Measurements from ENCODE around the gene PDE6C. TPM values are rescaled to one million over a fixed set of nuclear protein-coding genes. Genes with fewer than 3 reads are reported as not detected.

PDE6C gene
- total RNA-seq, 1 donor from 2014 or later, result not detected

DNA sequence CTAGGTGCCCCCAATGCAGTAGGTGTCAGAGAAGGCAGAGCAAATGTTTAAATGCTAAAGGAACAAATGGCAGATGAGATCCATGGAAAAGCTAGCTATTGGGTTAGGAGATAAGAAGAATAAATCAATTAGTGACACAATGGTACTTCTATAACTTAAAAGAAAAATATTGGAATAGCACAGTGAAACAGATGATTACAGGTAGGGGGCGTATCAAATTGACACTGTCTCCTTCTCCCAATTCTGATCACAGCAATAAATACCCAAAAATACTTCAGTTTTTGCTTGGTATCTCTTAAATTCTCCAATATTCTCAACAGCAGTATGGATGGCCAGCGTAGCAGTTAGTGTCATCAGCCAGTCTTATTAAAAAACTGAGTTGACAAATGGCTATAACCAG, 84.9 kb downstream of the PDE6C start:
- Mint-ChIP-seq H3K36me3 (ENCODE audit: low read depth, unreplicated experiment) (peaks cover 4% of the 10 kb centered on the region), H3K4me1 (ENCODE audit: unreplicated experiment) (no peaks in the 10 kb centered on the region), H3K9me3 (ENCODE audit: unreplicated experiment) (no peaks in the 10 kb centered on the region), H3K27me3 (ENCODE audit: unreplicated experiment) (peaks cover 3% of the 10 kb centered on the region), H3K4me3 (ENCODE audit: unreplicated experiment) (no peak overlapping the region), H3K27ac (ENCODE audit: unreplicated experiment) (no peak overlapping the region)
- TF ChIP-seq, protein P1, sequence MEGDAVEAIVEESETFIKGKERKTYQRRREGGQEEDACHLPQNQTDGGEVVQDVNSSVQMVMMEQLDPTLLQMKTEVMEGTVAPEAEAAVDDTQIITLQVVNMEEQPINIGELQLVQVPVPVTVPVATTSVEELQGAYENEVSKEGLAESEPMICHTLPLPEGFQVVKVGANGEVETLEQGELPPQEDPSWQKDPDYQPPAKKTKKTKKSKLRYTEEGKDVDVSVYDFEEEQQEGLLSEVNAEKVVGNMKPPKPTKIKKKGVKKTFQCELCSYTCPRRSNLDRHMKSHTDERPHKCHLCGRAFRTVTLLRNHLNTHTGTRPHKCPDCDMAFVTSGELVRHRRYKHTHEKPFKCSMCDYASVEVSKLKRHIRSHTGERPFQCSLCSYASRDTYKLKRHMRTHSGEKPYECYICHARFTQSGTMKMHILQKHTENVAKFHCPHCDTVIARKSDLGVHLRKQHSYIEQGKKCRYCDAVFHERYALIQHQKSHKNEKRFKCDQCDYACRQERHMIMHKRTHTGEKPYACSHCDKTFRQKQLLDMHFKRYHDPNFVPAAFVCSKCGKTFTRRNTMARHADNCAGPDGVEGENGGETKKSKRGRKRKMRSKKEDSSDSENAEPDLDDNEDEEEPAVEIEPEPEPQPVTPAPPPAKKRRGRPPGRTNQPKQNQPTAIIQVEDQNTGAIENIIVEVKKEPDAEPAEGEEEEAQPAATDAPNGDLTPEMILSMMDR (IDR thresholded peaks at IDR 0.05; ENCODE audit: unreplicated experiment), result no peak
- DNase-seq (ENCODE audit: low spot score), result no peak

DNA sequence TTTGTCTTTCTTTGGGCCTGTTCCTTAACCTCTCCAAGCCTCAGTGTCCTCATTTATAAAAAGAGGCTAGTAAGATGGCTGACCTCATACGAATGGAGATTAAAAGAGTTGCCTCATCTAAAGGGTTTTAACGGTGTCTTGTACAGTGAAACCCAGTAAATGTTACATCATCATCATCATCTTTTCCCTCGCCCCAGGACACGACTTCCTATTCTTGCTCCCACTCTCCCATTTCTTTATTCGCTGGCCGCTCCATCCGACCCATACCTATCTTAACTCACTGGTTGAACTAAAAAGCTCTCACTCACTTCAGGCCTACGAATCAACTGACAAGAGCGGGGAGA, 89.5 kb downstream of the PDE6C start:
- H3K27me3 Mint-ChIP-seq (ENCODE audit: unreplicated experiment), result no peaks in the 10 kb centered on the region
- no peak overlapping the region for H3K27ac Mint-ChIP-seq (ENCODE audit: unreplicated experiment)
- no peak for DNase-seq (ENCODE audit: low spot score)
- no peak overlapping the region for H3K4me3 Mint-ChIP-seq (ENCODE audit: unreplicated experiment)
- H3K4me1 Mint-ChIP-seq (ENCODE audit: unreplicated experiment), result peaks cover 8% of the 10 kb centered on the region
- TF ChIP-seq, protein P1 (IDR thresholded peaks at IDR 0.05; ENCODE audit: unreplicated experiment), result no peak
- H3K36me3 Mint-ChIP-seq (ENCODE audit: low read depth, unreplicated experiment), result no peaks in the 10 kb centered on the region
- H3K9me3 Mint-ChIP-seq (ENCODE audit: unreplicated experiment), result no peaks in the 10 kb centered on the region

DNA sequence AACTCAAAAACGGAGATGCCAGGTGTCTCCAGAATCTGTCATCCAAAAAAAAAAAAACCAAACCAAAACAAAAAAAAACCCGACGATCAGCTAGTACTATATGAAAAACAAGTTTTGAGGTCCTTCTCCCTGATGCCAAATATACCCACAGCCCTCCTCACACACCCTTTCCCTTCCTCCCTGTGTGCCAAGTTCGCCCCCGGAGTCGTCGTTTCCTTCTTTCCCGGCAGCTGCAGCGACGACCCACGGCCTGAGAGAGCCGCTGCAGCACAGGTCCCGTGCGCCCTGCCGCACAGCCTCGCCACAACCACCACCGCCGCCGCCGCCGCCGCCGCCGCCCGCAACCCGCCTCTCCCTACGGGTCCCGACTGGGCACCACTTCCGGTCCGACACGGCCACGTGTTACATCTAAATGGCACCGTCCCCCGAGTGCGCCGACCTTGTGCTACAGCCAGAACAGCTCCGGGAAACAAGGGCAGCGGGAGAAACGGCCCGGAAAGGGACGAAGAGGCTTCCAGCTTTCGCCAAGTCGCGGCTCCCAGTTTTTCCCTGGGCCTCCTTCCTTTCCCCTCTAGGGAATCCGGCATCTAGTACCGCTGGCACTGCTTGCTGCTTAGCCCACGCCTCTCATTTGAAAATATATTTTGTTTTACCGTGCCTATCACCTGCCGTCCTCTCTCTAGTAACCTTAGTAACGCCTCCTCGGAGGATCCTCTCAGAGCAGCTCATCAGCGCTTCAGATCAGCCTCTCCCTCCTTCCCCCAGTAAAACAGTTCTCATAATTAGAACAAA, 90.1 kb downstream of the PDE6C start, which contains the start of gene FRA10AC1:
TSS of gene FRA10AC1 (minus strand) at position 383 of the 792 bp plus-strand sequence. CDS start 2,486 bp downstream, outside the sequence.
- Mint-ChIP-seq H3K9me3 (ENCODE audit: unreplicated experiment) (no peaks in the 10 kb centered on the region), H3K4me1 (ENCODE audit: unreplicated experiment) (peaks cover 9% of the 10 kb centered on the region), H3K4me3 (ENCODE audit: unreplicated experiment) (no peak within 1 kb of the TSS), H3K27me3 (ENCODE audit: unreplicated experiment) (no peaks in the 10 kb centered on the region), H3K27ac (ENCODE audit: unreplicated experiment) (no peak within 1 kb of the TSS), H3K36me3 (ENCODE audit: low read depth, unreplicated experiment) (no peaks in the 10 kb centered on the region)
- TF ChIP-seq, protein P1 (IDR thresholded peaks at IDR 0.05; ENCODE audit: unreplicated experiment), result no peak
- peak; percentile 94 for DNase-seq (ENCODE audit: low spot score)

DNA sequence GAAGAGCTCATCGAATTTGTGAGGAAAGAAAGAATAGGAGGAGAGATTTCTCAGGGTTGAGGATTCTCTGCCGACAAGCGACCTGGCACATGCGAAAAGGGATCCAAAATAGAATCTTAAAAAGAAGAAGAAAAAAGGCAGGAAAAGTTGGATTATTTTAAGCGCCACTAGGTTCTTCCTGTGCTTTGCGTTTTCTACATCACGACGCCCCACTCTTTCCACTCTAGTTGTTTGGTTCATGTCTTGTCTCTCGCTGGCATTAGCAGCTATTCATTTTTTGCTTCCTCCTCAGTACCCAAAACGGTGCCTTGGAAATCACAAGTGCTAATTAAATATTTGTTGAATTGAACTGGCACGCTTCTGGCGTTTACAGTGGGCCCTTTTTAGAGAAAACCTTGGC, 90.7 kb downstream of the PDE6C start:
- Mint-ChIP-seq H3K27ac (ENCODE audit: unreplicated experiment) (no peak overlapping the region), H3K4me1 (ENCODE audit: unreplicated experiment) (peaks cover 9% of the 10 kb centered on the region), H3K4me3 (ENCODE audit: unreplicated experiment) (no peak overlapping the region), H3K9me3 (ENCODE audit: unreplicated experiment) (no peaks in the 10 kb centered on the region), H3K27me3 (ENCODE audit: unreplicated experiment) (no peaks in the 10 kb centered on the region), H3K36me3 (ENCODE audit: low read depth, unreplicated experiment) (no peaks in the 10 kb centered on the region)
- DNase-seq (ENCODE audit: low spot score), result no peak
- TF ChIP-seq, protein P1 (IDR thresholded peaks at IDR 0.05; ENCODE audit: unreplicated experiment), result no peak

DNA sequence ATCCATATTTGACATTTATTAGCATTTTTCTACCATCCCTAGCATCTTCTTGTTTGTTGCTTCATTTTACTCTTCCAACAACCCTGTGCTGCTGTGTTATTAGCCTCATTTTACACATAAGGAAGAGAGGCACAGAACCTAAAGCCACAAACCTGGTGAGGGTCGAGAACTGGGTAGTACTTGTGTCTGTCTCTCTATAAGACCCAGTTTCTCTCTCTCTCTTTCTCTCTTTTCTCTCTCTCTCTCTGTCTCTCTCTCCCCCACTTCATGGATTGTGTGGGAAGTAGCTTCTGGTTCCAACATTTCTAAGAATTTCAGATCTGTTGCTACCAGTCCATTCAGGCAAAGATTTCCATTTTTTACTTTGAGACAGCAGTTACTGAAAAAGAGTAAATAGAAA, 91.5 kb downstream of the PDE6C start:
- no peak for DNase-seq (ENCODE audit: low spot score)
- Mint-ChIP-seq H3K9me3 (ENCODE audit: unreplicated experiment) (no peaks in the 10 kb centered on the region), H3K4me3 (ENCODE audit: unreplicated experiment) (no peak overlapping the region), H3K4me1 (ENCODE audit: unreplicated experiment) (peaks cover 9% of the 10 kb centered on the region), H3K36me3 (ENCODE audit: low read depth, unreplicated experiment) (no peaks in the 10 kb centered on the region), H3K27ac (ENCODE audit: unreplicated experiment) (no peak overlapping the region), H3K27me3 (ENCODE audit: unreplicated experiment) (no peaks in the 10 kb centered on the region)
- TF ChIP-seq, protein P1 (IDR thresholded peaks at IDR 0.05; ENCODE audit: unreplicated experiment), result no peak
